Ascending aorta (tissue), 2 donors: Measurements from ENCODE around the gene PLA2G5. TPM values are rescaled to one million over a fixed set of nuclear protein-coding genes. Genes with fewer than 3 reads are reported as not detected.
"Not testable (repeated sequence)": the region's sequence is repeated elsewhere in the genome, so short reads cannot be mapped to it uniquely, and the experiment has no call there.

Experiments
- DNase-seq, 2 donors: peaks; one replicate each; pipeline ENCODE4 v3.0.0-alpha.2; 2019; ENCODE audit warnings: low spot score in 2 of 2
- H3K27ac ChIP-seq, 2 donors: fragments of 200-600 bp; sonication (generic); one replicate each; pipeline ENCODE4 v1.5.1; 2016 to 2017; ENCODE audit warnings: mild to moderate bottlenecking in 1 of 2
- H3K27me3 ChIP-seq: fragments of 200-600 bp; sonication (generic); one replicate; pipeline ENCODE4 v1.5.1; 2017
- H3K36me3 ChIP-seq, 2 donors: fragments of 200-600 bp; sonication (generic); one replicate each; pipeline ENCODE4 v1.5.1; 2016
- H3K4me1 ChIP-seq, 2 donors: fragments of 200-600 bp; sonication (generic); one replicate each; pipeline ENCODE4 v1.5.1; 2016 to 2017; ENCODE audit warnings: mild to moderate bottlenecking in 1 of 2
- H3K4me3 ChIP-seq, 2 donors: fragments of 200-600 bp; sonication (generic); one replicate each; pipeline ENCODE4 v1.5.1; 2016 to 2017; ENCODE audit warnings: mild to moderate bottlenecking in 1 of 2
- H3K9me3 ChIP-seq, 2 donors: fragments of 200-600 bp; sonication (generic); one replicate each; pipeline ENCODE4 v1.5.1; 2016
- CTCF ChIP-seq, 3 experiments: fragments of 200-600 bp in 2 of 3; fragments of 450-650 bp in 1 of 3; sonication (generic) in 2 of 3; IDR thresholded peaks; one replicate each; pipeline ENCODE4 v1.5.1; 2016 to 2019; ENCODE audit warnings: antibody characterized with exemption in 3 of 3, mild to moderate bottlenecking in 1 of 3, moderate library complexity in 1 of 3
- intact Hi-C: fragments of 100-400 bp; cut with DNase I; formaldehyde crosslinking; loops from one replicate; pipeline ENCODE4 v1.15.1; 2023
- total RNA-seq: library from RNA; depleted of rRNA; stranded (reverse); fragments of >200 nt; gene quantifications from one replicate; pipeline ENCODE4 v1.1.0, GENCODE V29; 2016

Gene PLA2G5
- 8.5 TPM for total RNA-seq

GRCh38 chr1:20069874-20070273, at the start of gene PLA2G5:
PLA2G5 (plus strand) TSS chr1:20070194; CDS start chr1:20084831, 14,637 bp downstream.
- Histone ChIP-seq H3K4me3 (peak within 1 kb of the TSS; percentile 43 to 54), H3K4me1 (peaks cover 0 to 6% of the 10 kb centered on the region in 2 donors), H3K27ac (peak within 1 kb of the TSS; percentile 41 to 64), H3K36me3 (no peaks in the 10 kb centered on the region), H3K27me3 (no peaks in the 10 kb centered on the region), H3K9me3 (no peaks in the 10 kb centered on the region)
- intact Hi-C loops, result no loop called here
- DNase-seq, result peak in 1 of 2 donors; percentile 73
- no peak for TF ChIP-seq CTCF (IDR thresholded peaks at IDR 0.05)

DNA sequence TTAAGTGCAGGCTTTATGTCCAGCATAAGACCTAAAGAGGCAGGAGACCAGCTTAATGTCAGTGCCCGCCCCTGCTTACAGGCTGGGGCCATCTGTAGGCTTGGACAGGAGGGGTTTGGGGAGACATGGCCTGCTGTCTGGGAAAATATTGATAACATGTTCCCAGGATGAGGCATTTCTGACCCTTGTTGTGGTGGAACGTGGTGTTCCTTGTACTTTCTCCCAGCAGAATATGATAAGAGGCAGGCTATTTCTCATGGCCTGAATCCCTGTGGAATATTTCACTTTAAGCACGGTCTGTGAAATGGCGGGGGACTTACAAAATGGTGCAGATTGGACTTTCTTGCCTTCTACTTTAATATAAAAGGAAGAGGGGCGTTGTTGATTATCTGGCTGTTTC, 41.9 kb upstream of the PLA2G5 start:
- no peak for DNase-seq
- intact Hi-C loops, result no loop called here
- H3K27ac ChIP-seq, result no peak overlapping the region
- H3K27me3 ChIP-seq, result no peaks in the 10 kb centered on the region
- no peak overlapping the region for H3K4me3 ChIP-seq
- H3K4me1 ChIP-seq, result no peaks in the 10 kb centered on the region
- TF ChIP-seq CTCF (IDR thresholded peaks at IDR 0.05), result no peak
- no peaks in the 10 kb centered on the region for H3K36me3 ChIP-seq
- H3K9me3 ChIP-seq, result peaks cover 0 to 8% of the 10 kb centered on the region in 2 donors

DNA sequence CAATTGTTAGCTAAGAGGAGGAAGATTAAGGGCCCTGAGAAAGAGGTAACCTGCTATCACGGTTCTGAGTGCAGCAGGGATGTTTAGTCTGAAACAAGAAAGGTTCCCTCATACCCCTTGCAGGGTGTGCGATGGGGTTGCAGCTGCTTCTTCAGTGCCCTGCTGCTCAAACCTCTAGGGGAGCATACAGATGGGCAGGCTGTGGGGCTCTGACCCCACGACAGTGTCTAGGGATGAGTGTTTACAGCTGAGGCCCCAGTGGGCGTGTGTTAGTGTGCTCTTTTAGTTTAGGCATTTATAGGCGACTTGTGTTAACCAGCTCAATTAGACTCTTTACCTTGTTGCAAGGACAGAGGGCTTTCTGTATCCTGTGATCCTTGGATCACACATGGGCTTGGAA, 41.3 kb upstream of the PLA2G5 start:
- no peak for TF ChIP-seq CTCF (IDR thresholded peaks at IDR 0.05)
- Histone ChIP-seq H3K27me3 (no peaks in the 10 kb centered on the region), H3K4me1 (no peaks in the 10 kb centered on the region), H3K27ac (no peak overlapping the region), H3K36me3 (no peaks in the 10 kb centered on the region), H3K9me3 (peaks cover 0 to 2% of the 10 kb centered on the region in 2 donors), H3K4me3 (no peak overlapping the region)
- DNase-seq, result no peak
- intact Hi-C loops, result no loop called here

- Histone ChIP-seq H3K4me3 (no peak overlapping the region), H3K4me1 (no peaks in the 10 kb centered on the region), H3K9me3 (no peaks in the 10 kb centered on the region), H3K27ac (no peak overlapping the region), H3K27me3 (no peaks in the 10 kb centered on the region), H3K36me3 (no peaks in the 10 kb centered on the region)
- TF ChIP-seq CTCF (IDR thresholded peaks at IDR 0.05), result no peak
- no peak for DNase-seq
- intact Hi-C loops, result no loop called here
Measured at GRCh38 chr1:20029178-20029912, 40.6 kb upstream of the PLA2G5 start.

DNA sequence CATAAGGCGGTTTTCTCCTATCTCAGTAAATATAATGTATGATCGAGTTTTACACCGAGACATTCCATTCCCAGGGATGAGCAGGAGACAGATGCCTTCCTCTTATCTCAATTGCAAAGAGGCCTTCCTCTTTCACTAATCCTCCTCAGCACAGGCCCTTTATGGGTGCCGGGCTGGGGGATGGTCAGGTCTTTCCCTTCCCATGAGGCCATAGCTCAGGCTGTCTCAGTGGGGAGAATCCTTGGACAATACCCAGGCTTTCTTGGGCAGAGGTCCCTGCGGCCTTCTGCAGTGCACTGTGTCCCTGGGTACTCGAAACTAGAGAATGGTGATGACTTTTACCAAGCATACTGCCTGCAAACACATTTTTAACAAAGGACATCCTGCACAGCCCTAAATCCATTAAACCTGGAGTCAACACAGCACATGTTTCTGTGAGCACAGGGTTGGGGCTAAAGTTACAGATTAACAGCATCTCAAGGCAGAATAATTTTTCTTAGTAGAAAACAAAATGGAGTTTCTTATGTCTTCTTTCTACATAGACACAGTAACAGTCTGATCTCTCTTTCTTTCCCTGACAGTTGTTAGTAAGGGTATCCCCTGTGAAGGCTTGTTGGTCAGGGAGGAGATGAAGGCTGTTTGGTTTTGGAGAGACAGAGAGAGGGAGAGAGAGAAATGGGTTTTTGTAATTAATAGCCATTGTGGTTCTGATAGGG, 39.4 kb upstream of the PLA2G5 start:
- not testable (repeated sequence) for H3K9me3 ChIP-seq

GRCh38 chr1:20031161-20031560, 38.8 kb upstream of the PLA2G5 start:
- no peaks in the 10 kb centered on the region for H3K36me3 ChIP-seq
- TF ChIP-seq CTCF (IDR thresholded peaks at IDR 0.05), result no peak
- no peaks in the 10 kb centered on the region for H3K27me3 ChIP-seq
- no peak overlapping the region for H3K4me3 ChIP-seq
- no peaks in the 10 kb centered on the region for H3K9me3 ChIP-seq
- no peak for DNase-seq
- intact Hi-C loops, result no loop called here
- no peaks in the 10 kb centered on the region for H3K4me1 ChIP-seq
- H3K27ac ChIP-seq, result no peak overlapping the region

More for the DNA sequence above, 39.4 kb upstream of the PLA2G5 start:
- H3K4me3 ChIP-seq, H3K27me3 ChIP-seq, H3K4me1 ChIP-seq, H3K36me3 ChIP-seq, DNase-seq, H3K27ac ChIP-seq, intact Hi-C loops: not testable (repeated sequence)
